Measurements from ENCODE around the gene SNCA. TPM values are rescaled to one million over a fixed set of nuclear protein-coding genes. Genes with fewer than 3 reads are reported as not detected.

The SNCA gene
- total and polyA plus RNA-seq, 2 of the 8 experiments (the other 6 are each of a cell fraction or from before 2014, with no cell fraction given): 8.5 to 16.8 TPM

- H3K23me2 ChIP-seq (ENCODE audit: low read depth, low read length): peaks cover 2% of the 10 kb centered on the region; the same call in 1 of the 2 replicates
- TF ChIP-seq ZNF274 (IDR thresholded peaks at IDR 0.05; ENCODE audit: borderline replicate concordance, extremely low read depth, low read length): no peak
- TF ChIP-seq CHD1 (IDR thresholded peaks at IDR 0.05; ENCODE audit: low read depth, low read length): no peak
- no peak for TF ChIP-seq TAF7 (optimal IDR thresholded peaks at IDR 0.05; ENCODE audit: borderline replicate concordance, low read depth, low read length)
- TF ChIP-seq KDM4A (IDR thresholded peaks at IDR 0.05; ENCODE audit: low read depth, low read length, severe bottlenecking): no peak
- TF ChIP-seq NANOG (IDR thresholded peaks at IDR 0.05; ENCODE audit: insufficient read depth, low read depth, low read length, poor library complexity, severe bottlenecking): no peak
- WGBS, 2 experiments (ENCODE audit: extremely low coverage in 1 of 2, insufficient coverage in 1 of 2, insufficient read length in 1 of 2, insufficient replicate concordance in 2 of 2, low coverage in 1 of 2, low lambda C conversion rate in 2 of 2, missing lambda C conversion rate in 1 of 2): 93% methylated on average over 4 of the region's 4 CpGs; no CpG with 5 or more reads in 1 of the 2 experiments
- no peaks in the 10 kb centered on the region for H3K27me3 ChIP-seq (replicated peaks in 1 of 4; ENCODE audit: control insufficient read depth in 3 of 4, extremely low read depth in 1 of 4, insufficient read depth in 3 of 4, low read length in 3 of 4)
- no peak overlapping the region for H3K4me3 ChIP-seq (ENCODE audit: extremely low read depth in 1 of 4, insufficient read depth in 2 of 4, low read depth in 3 of 4, low read length in 4 of 4)
- H3K36me3 ChIP-seq (ENCODE audit: control insufficient read depth in 2 of 4, insufficient read depth in 4 of 4, low read length in 3 of 4): no peaks in the 10 kb centered on the region
- no peak overlapping the region for H3K14ac ChIP-seq (ENCODE audit: insufficient read length)
- no peak overlapping the region for H2BK120ac ChIP-seq (replicated peaks; ENCODE audit: low read depth, low read length)
- H4K20me1 ChIP-seq (replicated peaks in 1 of 2; ENCODE audit: control insufficient read depth in 1 of 2, insufficient read depth in 2 of 2, low read length in 2 of 2): no peaks in the 10 kb centered on the region
- H4K8ac ChIP-seq (ENCODE audit: extremely low read depth, insufficient read depth, low read length): no peak overlapping the region
- no peak overlapping the region for H4K91ac ChIP-seq (replicated peaks; ENCODE audit: insufficient read length, low read length)
- no peak overlapping the region for H2AK5ac ChIP-seq (ENCODE audit: low read depth, low read length)
- no peak overlapping the region for H3K4me2 ChIP-seq (ENCODE audit: insufficient read depth in 1 of 2, low read depth in 2 of 2, low read length in 2 of 2)
- no peak overlapping the region for H2BK12ac ChIP-seq (ENCODE audit: low read depth, low read length)
- H3K79me2 ChIP-seq (ENCODE audit: control insufficient read depth in 1 of 2, insufficient read depth in 2 of 2, low read length in 2 of 2): no peaks in the 10 kb centered on the region
- H3K4ac ChIP-seq (replicated peaks; ENCODE audit: insufficient read length, low read depth, low read length): no peak overlapping the region
- no peaks in the 10 kb centered on the region for H3K9me3 ChIP-seq (ENCODE audit: insufficient read depth in 2 of 2, low read depth in 1 of 2, low read length in 1 of 2)
- no peaks in the 10 kb centered on the region for H3K4me1 ChIP-seq (replicated peaks in 1 of 4; ENCODE audit: control insufficient read depth in 3 of 4, insufficient read depth in 4 of 4, low read length in 3 of 4)
- H3K79me1 ChIP-seq (ENCODE audit: low read depth, low read length): no peaks in the 10 kb centered on the region
- FAIRE-seq: no peak
- H3K18ac ChIP-seq (ENCODE audit: extremely low read depth, low read length): no peak overlapping the region
- no peak overlapping the region for H4K5ac ChIP-seq (ENCODE audit: insufficient read length, low read depth, low read length)
- DNase-seq (ENCODE audit: low read depth in 1 of 2, low spot score in 2 of 2): no peak
- no peak overlapping the region for H3K9ac ChIP-seq (replicated peaks in 1 of 4; ENCODE audit: extremely low read depth in 1 of 4, low read depth in 3 of 4, low read length in 3 of 4)
- POLR2A ChIA-PET (ENCODE audit: partially characterized antibody): no interaction called here
- no peak overlapping the region for H3K27ac ChIP-seq (ENCODE audit: low read depth, low read length)
- no peak overlapping the region for H2BK15ac ChIP-seq (ENCODE audit: low read length)
- CTCF ChIA-PET (ENCODE audit: partially characterized antibody): no interaction called here
- H3K56ac ChIP-seq (replicated peaks; ENCODE audit: insufficient read length, low read depth, low read length): no peak overlapping the region
- H2BK20ac ChIP-seq (ENCODE audit: low read length): no peak overlapping the region
- H2AFZ ChIP-seq (ENCODE audit: low read length): no peak overlapping the region
- H2BK5ac ChIP-seq (ENCODE audit: low read depth, low read length): no peak overlapping the region
- H3K23ac ChIP-seq (ENCODE audit: insufficient read length): no peak overlapping the region
Observed at GRCh38 chr4:89739311-89739988, 97.5 kb downstream of the SNCA start.
